Fibroblast of lung (primary cell): Measurements from ENCODE around the gene IL17REL. TPM values are rescaled to one million over a fixed set of nuclear protein-coding genes. Genes with fewer than 3 reads are reported as not detected.

Source experiments
- DNase-seq, 2 donors: peaks; one replicate each; pipeline versions ENCODE4 v3.0.0 to v3.0.0-alpha.2; 2010; ENCODE audit warnings: low read depth in 2 of 2
- H2AFZ ChIP-seq: 2 replicates; pipeline ENCODE4 v1.5.1; 2012; ENCODE audit warnings: low read length, control low read depth, inconsistent platforms
- H3K27ac ChIP-seq: 2 replicates; pipeline ENCODE4 v1.5.1; 2011; ENCODE audit warnings: low read length, control low read depth; ENCODE audit not compliant: insufficient read depth
- H3K27me3 ChIP-seq: 2 replicates; pipeline ENCODE4 v1.5.1; 2011; ENCODE audit warnings: mild to moderate bottlenecking, low read length; ENCODE audit not compliant: control insufficient read depth, insufficient read depth
- H3K36me3 ChIP-seq: 2 replicates; pipeline ENCODE4 v1.5.1; 2011; ENCODE audit warnings: low read length; ENCODE audit not compliant: control insufficient read depth, insufficient read depth
- H3K4me1 ChIP-seq: 2 replicates; pipeline ENCODE4 v1.5.1; 2011; ENCODE audit warnings: low read length; ENCODE audit not compliant: control insufficient read depth, insufficient read depth; ENCODE audit errors: extremely low read depth
- H3K4me2 ChIP-seq: 2 replicates; pipeline ENCODE4 v1.5.1; 2011; ENCODE audit warnings: low read length, control low read depth; ENCODE audit not compliant: insufficient read depth; ENCODE audit errors: extremely low read depth
- H3K4me3 ChIP-seq, 4 experiments: fragments of 200-600 bp in 1 of 4; sonication (generic) in 1 of 4; replicated peaks in 1 of 4; 2 replicates each; pipeline ENCODE4 v1.5.1; 2011 to 2016; ENCODE audit warnings: low read length in 4 of 4, low read depth in 3 of 4, mild to moderate bottlenecking in 3 of 4, control low read depth in 2 of 4, inconsistent platforms in 1 of 4, mixed read lengths in 1 of 4; ENCODE audit not compliant: insufficient read depth in 1 of 4; ENCODE audit errors: control extremely low read depth in 1 of 4
- H3K79me2 ChIP-seq: 2 replicates; pipeline ENCODE4 v1.5.1; 2012; ENCODE audit warnings: mild to moderate bottlenecking, low read length, inconsistent platforms; ENCODE audit not compliant: control insufficient read depth, insufficient read depth
- H3K9ac ChIP-seq: 2 replicates; pipeline ENCODE4 v1.5.1; 2011; ENCODE audit warnings: mild to moderate bottlenecking, low read length, control low read depth; ENCODE audit not compliant: insufficient read depth
- H3K9me3 ChIP-seq: 2 replicates; pipeline ENCODE4 v1.5.1; 2012; ENCODE audit warnings: low read depth, low read length; ENCODE audit not compliant: control insufficient read depth, insufficient read depth
- H4K20me1 ChIP-seq: 2 replicates; pipeline ENCODE4 v1.5.1; 2011; ENCODE audit warnings: low read length; ENCODE audit not compliant: control insufficient read depth, insufficient read depth; ENCODE audit errors: extremely low read depth
- CTCF ChIP-seq, 2 donors: IDR thresholded peaks in 1 of 2; conservative IDR thresholded peaks in 1 of 2; 1 replicate in 1 of 2; 2 replicates in 1 of 2; pipeline ENCODE4 v1.5.1; 2011 to 2012; ENCODE audit warnings: low read length in 2 of 2, control low read depth in 1 of 2, inconsistent platforms in 1 of 2, low read depth in 1 of 2, mild to moderate bottlenecking in 1 of 2
- EZH2 ChIP-seq: IDR thresholded peaks from 2 replicates; pipeline ENCODE4 v1.5.1; 2012; ENCODE audit warnings: low read length, control low read depth, mild to moderate bottlenecking; ENCODE audit errors: missing control alignments
- polyA plus RNA-seq, 2 donors: library from polyadenylated mRNA; depleted of rRNA in 1 of 2; stranded (reverse) in 1 of 2; unstranded in 1 of 2; fragments of >200 nt; gene quantifications; 2 replicates each; pipeline ENCODE4 v1.2.1, GENCODE V29; 2011 to 2012; ENCODE audit warnings: missing spikeins in 1 of 2
- total RNA-seq: library from RNA; depleted of rRNA; stranded (reverse); fragments of >200 nt; gene quantifications from 2 replicates; pipeline ENCODE4 v1.2.1, GENCODE V29; 2014

IL17REL gene
- total and polyA plus RNA-seq, 2 donors (not counting 1 experiment from before 2014, with no cell fraction given), result under 0.01 TPM; not detected in 1

GRCh38 chr22:50001388-50002231 is 11.0 kb downstream of the IL17REL start:
- DNase-seq, result no peak
- Histone ChIP-seq H2AFZ (no peak overlapping the region), H3K4me1 (no peaks in the 10 kb centered on the region), H3K79me2 (no peaks in the 10 kb centered on the region), H3K9ac (no peak overlapping the region), H3K4me3 (no peak overlapping the region), H3K4me2 (no peak overlapping the region), H3K36me3 (no peaks in the 10 kb centered on the region), H3K9me3 (no peaks in the 10 kb centered on the region), H4K20me1 (no peaks in the 10 kb centered on the region), H3K27me3 (no peaks in the 10 kb centered on the region), H3K27ac (no peak overlapping the region)
- no peak for TF ChIP-seq EZH2
- TF ChIP-seq CTCF (conservative IDR thresholded peaks at IDR 0.05 in 1 of 2, IDR thresholded peaks at IDR 0.05 in 1 of 2; ENCODE audit: low read depth in 1 of 2, low read length in 2 of 2), result no peak

DNA sequence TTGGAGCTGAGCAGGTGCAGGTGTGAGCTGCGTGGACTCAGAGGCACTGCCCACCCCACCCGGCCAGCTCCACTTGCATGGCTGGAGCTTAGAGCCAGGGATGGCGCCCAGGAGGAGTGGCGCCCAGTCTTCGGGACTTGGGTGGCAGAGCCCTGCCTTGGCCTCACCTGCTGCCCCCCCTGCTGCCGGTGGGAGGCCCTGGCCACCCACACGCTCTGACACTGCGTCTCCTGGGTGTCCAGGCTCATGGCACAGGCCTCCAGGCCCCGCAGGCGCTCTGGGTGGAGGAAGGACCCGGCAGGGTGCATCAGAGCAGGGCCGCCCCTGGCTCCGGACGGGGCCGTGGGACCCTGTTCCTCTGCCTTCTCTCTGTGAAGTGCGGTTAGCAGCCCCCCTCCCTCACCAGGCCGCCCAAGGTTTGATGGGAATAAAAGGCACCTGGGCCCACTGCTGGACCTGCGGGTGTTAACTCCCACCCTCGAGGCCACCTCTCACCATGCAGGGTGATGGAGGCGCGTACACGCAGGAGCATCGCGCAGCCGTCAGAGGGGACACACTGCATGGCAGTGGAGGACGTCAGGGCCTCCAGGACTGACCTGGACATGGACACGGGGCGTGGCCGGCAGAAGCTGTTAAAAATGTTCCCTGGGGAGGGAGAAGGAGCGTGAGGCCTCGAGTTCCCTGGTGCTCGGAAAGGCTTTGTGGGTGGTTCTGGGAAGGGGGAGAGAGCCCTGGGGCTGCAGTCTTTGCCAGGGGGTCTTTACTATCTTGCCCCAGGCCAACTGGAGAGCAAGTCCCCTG is 11.8 kb downstream of the IL17REL start:
- Histone ChIP-seq H3K36me3 (no peaks in the 10 kb centered on the region), H3K27me3 (no peaks in the 10 kb centered on the region), H3K4me3 (no peak overlapping the region), H3K9ac (no peak overlapping the region), H3K4me1 (no peaks in the 10 kb centered on the region), H3K79me2 (no peaks in the 10 kb centered on the region), H3K4me2 (no peak overlapping the region), H4K20me1 (no peaks in the 10 kb centered on the region), H3K27ac (no peak overlapping the region), H3K9me3 (no peaks in the 10 kb centered on the region), H2AFZ (no peak overlapping the region)
- no peak for TF ChIP-seq CTCF (conservative IDR thresholded peaks at IDR 0.05 in 1 of 2, IDR thresholded peaks at IDR 0.05 in 1 of 2; ENCODE audit: low read depth in 1 of 2, low read length in 2 of 2)
- TF ChIP-seq EZH2, result no peak
- no peak for DNase-seq

DNA sequence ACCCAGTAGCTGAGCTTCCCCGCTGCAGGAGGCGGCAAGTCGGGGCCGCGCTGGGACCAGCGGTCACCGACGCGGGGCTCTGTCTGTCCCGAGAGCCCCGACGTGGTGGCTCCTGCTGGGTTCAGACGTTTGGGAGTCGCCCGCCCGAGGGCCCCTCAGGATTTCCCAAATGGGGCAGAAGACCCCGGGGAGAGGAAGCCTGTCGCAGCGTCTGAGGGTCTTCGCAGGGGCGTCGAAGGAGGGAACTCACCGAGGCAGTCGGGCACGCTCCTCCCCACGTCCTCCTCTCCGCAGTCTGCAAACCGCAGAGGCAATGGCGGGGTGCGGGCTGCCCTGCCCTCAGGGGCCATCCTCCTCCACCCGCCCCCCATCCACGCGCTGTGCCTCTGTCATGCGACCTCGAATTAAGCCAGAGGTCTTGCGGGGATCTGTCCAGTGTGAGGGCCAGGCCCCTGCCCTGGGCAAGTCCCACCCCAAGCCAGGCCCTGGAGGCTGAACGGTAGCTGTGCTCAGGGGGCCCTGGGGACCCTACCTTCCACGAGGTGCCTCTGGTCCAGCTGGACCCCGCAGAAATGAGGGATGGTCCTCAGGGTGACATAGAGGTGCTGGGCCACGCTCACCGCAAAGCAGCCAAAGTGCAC is 12.5 kb downstream of the IL17REL start:
- Histone ChIP-seq H3K9ac (no peak overlapping the region), H4K20me1 (no peaks in the 10 kb centered on the region), H3K27me3 (no peaks in the 10 kb centered on the region), H3K36me3 (no peaks in the 10 kb centered on the region), H3K79me2 (no peaks in the 10 kb centered on the region), H3K4me1 (no peaks in the 10 kb centered on the region), H3K27ac (no peak overlapping the region), H3K4me3 (no peak overlapping the region), H2AFZ (no peak overlapping the region), H3K9me3 (no peaks in the 10 kb centered on the region), H3K4me2 (no peak overlapping the region)
- TF ChIP-seq EZH2 (no peak), CTCF (conservative IDR thresholded peaks at IDR 0.05 in 1 of 2, IDR thresholded peaks at IDR 0.05 in 1 of 2; ENCODE audit: low read depth in 1 of 2, low read length in 2 of 2) (no peak)
- no peak for DNase-seq
